Skeletal muscle tissue (tissue), 4 donors: ENCODE results near the gene LEFTY2. TPM values are rescaled to one million over a fixed set of nuclear protein-coding genes. Genes with fewer than 3 reads are reported as not detected.
"Not testable (repeated sequence)": the region's sequence is repeated elsewhere in the genome, so short reads cannot be mapped to it uniquely, and the experiment has no call there.

Experiments used
- H3K27ac ChIP-seq: one replicate; pipeline ENCODE4 v1.7.0; 2013; ENCODE audit warnings: mild to moderate bottlenecking, low read depth, low read length, inconsistent platforms
- H3K27me3 ChIP-seq, 3 donors: one replicate each; pipeline ENCODE4 v1.7.0; 2013; ENCODE audit warnings: low read length in 3 of 3; ENCODE audit not compliant: control insufficient read depth in 3 of 3, insufficient read depth in 3 of 3
- H3K36me3 ChIP-seq, 3 donors: one replicate each; pipeline ENCODE4 v1.7.0; 2013; ENCODE audit warnings: low read length in 3 of 3; ENCODE audit not compliant: control insufficient read depth in 3 of 3, insufficient read depth in 3 of 3
- H3K4me1 ChIP-seq, 3 donors: one replicate each; pipeline ENCODE4 v1.7.0; 2013; ENCODE audit warnings: low read length in 3 of 3, mild to moderate bottlenecking in 3 of 3; ENCODE audit not compliant: control insufficient read depth in 3 of 3, insufficient read depth in 3 of 3
- H3K4me3 ChIP-seq, 3 donors: one replicate each; pipeline ENCODE4 v1.7.0; 2013; ENCODE audit warnings: low read length in 3 of 3
- H3K9ac ChIP-seq, 3 donors: one replicate each; pipeline ENCODE4 v1.7.0; 2013; ENCODE audit warnings: low read length in 3 of 3, mild to moderate bottlenecking in 3 of 3, moderate library complexity in 2 of 3, low read depth in 1 of 3
- H3K9me3 ChIP-seq, 3 donors: one replicate each; pipeline ENCODE4 v1.7.0; 2013; ENCODE audit warnings: low read length in 3 of 3; ENCODE audit not compliant: control insufficient read depth in 3 of 3
- total RNA-seq: library from RNA; depleted of rRNA; stranded (reverse); fragments of >200 nt; gene quantifications from one replicate; pipeline ENCODE4 v1.2.3, GENCODE V29; 2014
- donor health status: Osteomylitis.

LEFTY2 gene
- total RNA-seq, 1 donor from 2014 or later, result 2.1 TPM

- Histone ChIP-seq H3K9me3 (no peaks in the 10 kb centered on the region), H3K4me3 (no peak overlapping the region), H3K27ac (no peak overlapping the region), H3K36me3 (no peaks in the 10 kb centered on the region), H3K9ac (no peak overlapping the region), H3K4me1 (peaks cover 5 to 19% (median 14%) of the 10 kb centered on the region in 3 donors), H3K27me3 (peaks cover 0 to 8% (median 2%) of the 10 kb centered on the region in 3 donors)
Observed at GRCh38 chr1:225941942-225942222, 862 bp upstream of the LEFTY2 start.

GRCh38 chr1:225940385-225941151 is 452 bp downstream of the LEFTY2 start:
- peaks cover 0 to 8% (median 2%) of the 10 kb centered on the region in 3 donors for H3K27me3 ChIP-seq
- H3K27ac ChIP-seq, result no peak overlapping the region
- H3K9ac ChIP-seq, result peak overlapping the region in 1 of 3 donors; percentile 25
- H3K4me1 ChIP-seq, result peaks cover 5 to 19% (median 14%) of the 10 kb centered on the region in 3 donors
- no peaks in the 10 kb centered on the region for H3K9me3 ChIP-seq
- H3K36me3 ChIP-seq, result no peaks in the 10 kb centered on the region
- no peak overlapping the region for H3K4me3 ChIP-seq

- not testable (repeated sequence) for H3K27me3 ChIP-seq, H3K9ac ChIP-seq, H3K36me3 ChIP-seq, H3K4me3 ChIP-seq, H3K27ac ChIP-seq, H3K9me3 ChIP-seq
- peaks cover 5 to 19% (median 14%) of the 10 kb centered on the region in 3 donors for H3K4me1 ChIP-seq
Observed at GRCh38 chr1:225939939-225940310, 1.1 kb downstream of the LEFTY2 start.

- H3K27ac ChIP-seq, H3K4me3 ChIP-seq, H3K27me3 ChIP-seq, H3K36me3 ChIP-seq, H3K9ac ChIP-seq, H3K9me3 ChIP-seq: not testable (repeated sequence)
- peaks cover 5 to 19% (median 14%) of the 10 kb centered on the region in 3 donors for H3K4me1 ChIP-seq
Observed at GRCh38 chr1:225939097-225939938, 1.7 kb downstream of the LEFTY2 start.

GRCh38 chr1:225937048-225937968 is 3.7 kb downstream of the LEFTY2 start:
- Histone ChIP-seq H3K4me3 (no peak overlapping the region), H3K9ac (no peak overlapping the region), H3K9me3 (no peaks in the 10 kb centered on the region), H3K27me3 (peaks cover 0 to 5% (median 2%) of the 10 kb centered on the region in 3 donors), H3K27ac (no peak overlapping the region), H3K4me1 (peaks cover 5 to 15% (median 14%) of the 10 kb centered on the region in 3 donors), H3K36me3 (no peaks in the 10 kb centered on the region)

GRCh38 chr1:225936523-225936922 is 4.5 kb downstream of the LEFTY2 start:
- H3K4me3 ChIP-seq, result no peak overlapping the region
- no peak overlapping the region for H3K27ac ChIP-seq
- H3K9me3 ChIP-seq, result no peaks in the 10 kb centered on the region
- peaks cover 0 to 5% (median 2%) of the 10 kb centered on the region in 3 donors for H3K27me3 ChIP-seq
- H3K9ac ChIP-seq, result no peak overlapping the region
- H3K36me3 ChIP-seq, result no peaks in the 10 kb centered on the region
- H3K4me1 ChIP-seq, result peaks cover under 1 to 10% (median 9%) of the 10 kb centered on the region in 3 donors

GRCh38 chr1:225936086-225936485 is 4.9 kb downstream of the LEFTY2 start:
- not testable (repeated sequence) for H3K4me1 ChIP-seq, H3K9me3 ChIP-seq, H3K36me3 ChIP-seq, H3K27ac ChIP-seq, H3K27me3 ChIP-seq, H3K4me3 ChIP-seq, H3K9ac ChIP-seq

- H3K9me3 ChIP-seq, result no peaks in the 10 kb centered on the region
- H3K4me1 ChIP-seq, result no peaks in the 10 kb centered on the region
- no peaks in the 10 kb centered on the region for H3K27me3 ChIP-seq
- H3K27ac ChIP-seq, result no peak overlapping the region
- H3K9ac ChIP-seq, result no peak overlapping the region
- H3K4me3 ChIP-seq, result no peak overlapping the region
- no peaks in the 10 kb centered on the region for H3K36me3 ChIP-seq
Observed at GRCh38 chr1:225934711-225935110, 6.3 kb downstream of the LEFTY2 start.

GRCh38 chr1:225933072-225933471 is 7.9 kb downstream of the LEFTY2 start:
- Histone ChIP-seq H3K4me3 (no peak overlapping the region), H3K9ac (no peak overlapping the region)

More at GRCh38 chr1:225933072-225933471, 7.9 kb downstream of the LEFTY2 start:
- Histone ChIP-seq H3K9me3 (no peaks in the 10 kb centered on the region), H3K27me3 (no peaks in the 10 kb centered on the region), H3K27ac (no peak overlapping the region), H3K4me1 (no peaks in the 10 kb centered on the region), H3K36me3 (no peaks in the 10 kb centered on the region)
